HEK293 (cell line): ENCODE data around the gene CACNA1C.

Experiments
- CTCF ChIA-PET: fragments of 350-600 bp; formaldehyde crosslinking; extraction: SDS; loops from one replicate; lab custom pipeline; 2021; ENCODE audit warnings: antibody characterized with exemption; lab: Yijun Ruan, JAX
- POLR2A ChIA-PET: fragments of 300-600 bp; formaldehyde crosslinking; extraction: SDS; loops from one replicate; lab custom pipeline; 2020; ENCODE audit warnings: antibody characterized with exemption, inconsistent platforms; lab: Yijun Ruan, JAX
- H3K27ac ChIP-seq: fragments of 200-500 bp; sonication (Bioruptor generic); 2 replicates; pipeline ENCODE4 v1.5.1; 2014; ENCODE audit warnings: low read depth, low read length, control low read depth, inconsistent platforms; ENCODE audit errors: extremely low read depth
- H3K36me3 ChIP-seq, 2 experiments: fragments of 200-500 bp in 1 of 2; sonication (Bioruptor generic) in 1 of 2; 1 replicate in 1 of 2; 2 replicates in 1 of 2; pipeline ENCODE4 v1.5.1; 2014 to 2017; ENCODE audit warnings: inconsistent platforms in 2 of 2, low read length in 2 of 2; ENCODE audit not compliant: control insufficient read depth in 2 of 2, insufficient read depth in 1 of 2
- H3K4me1 ChIP-seq: fragments of 200-500 bp; sonication (Bioruptor generic); 2 replicates; pipeline ENCODE4 v1.5.1; 2014; ENCODE audit warnings: mild to moderate bottlenecking, low read length, inconsistent platforms; ENCODE audit not compliant: control insufficient read depth, insufficient read depth
- H3K4me3 ChIP-seq: 2 replicates; pipeline ENCODE4 v1.5.1; 2011; ENCODE audit warnings: low read depth, mild to moderate bottlenecking, control low read depth, low read length, moderate library complexity
- H3K9me3 ChIP-seq: fragments of 200-500 bp; sonication (Bioruptor generic); 2 replicates; pipeline ENCODE4 v1.5.1; 2014; ENCODE audit warnings: low read depth, low read length, inconsistent platforms; ENCODE audit not compliant: control insufficient read depth, insufficient read depth
- FEZF1 ChIP-seq: fragments of 450-650 bp; formaldehyde crosslinking; IDR thresholded peaks from 2 replicates; pipeline ENCODE4 v1.5.1; 2016; ENCODE audit warnings: missing biosample characterization, missing genetic modification characterization
- KLF7 ChIP-seq: fragments of 450-650 bp; formaldehyde crosslinking; IDR thresholded peaks from 2 replicates; pipeline ENCODE4 v1.5.1; 2016; ENCODE audit warnings: missing biosample characterization, missing genetic modification characterization, borderline replicate concordance
- MEIS1 ChIP-seq: sonication (generic); formaldehyde crosslinking; IDR thresholded peaks from 2 replicates; pipeline ENCODE4 v1.8.1; 2022; ENCODE audit warnings: missing genetic modification reagents, mild to moderate bottlenecking, borderline replicate concordance
- OSR2 ChIP-seq: fragments of 450-650 bp; formaldehyde crosslinking; IDR thresholded peaks from 2 replicates; pipeline ENCODE4 v1.5.1; 2016; ENCODE audit warnings: missing biosample characterization, missing genetic modification characterization
- TCF7L2 ChIP-seq: IDR thresholded peaks from 2 replicates; pipeline ENCODE4 v1.6.1; 2011; ENCODE audit warnings: low read depth, mild to moderate bottlenecking, inconsistent platforms, low read length, moderate library complexity, borderline replicate concordance
- ZNF155 ChIP-seq: fragments of 450-650 bp; formaldehyde crosslinking; IDR thresholded peaks from 2 replicates; pipeline ENCODE4 v1.5.1; 2016; ENCODE audit warnings: missing biosample characterization, missing genetic modification characterization
- ZNF223 ChIP-seq: fragments of 450-650 bp; formaldehyde crosslinking; IDR thresholded peaks from 2 replicates; pipeline ENCODE4 v1.5.1; 2016; ENCODE audit warnings: missing biosample characterization, missing genetic modification characterization
- ZNF266 ChIP-seq: fragments of 450-650 bp; formaldehyde crosslinking; IDR thresholded peaks from 2 replicates; pipeline ENCODE4 v1.5.1; 2016; ENCODE audit warnings: missing biosample characterization, missing genetic modification characterization, low read depth
- ZNF423 ChIP-seq: fragments of 450-650 bp; formaldehyde crosslinking; IDR thresholded peaks from 2 replicates; pipeline ENCODE4 v1.5.1; 2016; ENCODE audit warnings: missing biosample characterization, missing genetic modification characterization
- ZNF621 ChIP-seq: fragments of 450-650 bp; formaldehyde crosslinking; IDR thresholded peaks from 2 replicates; pipeline ENCODE4 v1.5.1; 2017; ENCODE audit warnings: missing biosample characterization, missing genetic modification characterization
- ZNF626 ChIP-seq: fragments of 450-650 bp; sonication (Bioruptor Pico); formaldehyde crosslinking; IDR thresholded peaks from 2 replicates; pipeline ENCODE4 v1.5.1; 2018; ENCODE audit warnings: missing biosample characterization, missing genetic modification characterization, inconsistent platforms
- ZNF785 ChIP-seq: fragments of 450-650 bp; formaldehyde crosslinking; IDR thresholded peaks from 2 replicates; pipeline ENCODE4 v1.5.1; 2016; ENCODE audit warnings: missing biosample characterization, missing genetic modification characterization
- ZNF837 ChIP-seq: fragments of 450-650 bp; formaldehyde crosslinking; IDR thresholded peaks from 2 replicates; pipeline ENCODE4 v1.5.1; 2016; ENCODE audit warnings: missing biosample characterization, missing genetic modification characterization
- ZNF843 ChIP-seq: fragments of 450-650 bp; formaldehyde crosslinking; IDR thresholded peaks from 2 replicates; pipeline ENCODE4 v1.5.1; 2016; ENCODE audit warnings: missing biosample characterization, missing genetic modification characterization
- TF ChIP-seq, protein P1 (sequence below): fragments of 450-650 bp; formaldehyde crosslinking; conservative IDR thresholded peaks from 2 replicates; pipeline ENCODE4 v1.5.1; 2016; ENCODE audit warnings: low read depth, missing biosample characterization, missing genetic modification characterization
- TF ChIP-seq, protein P2 (sequence below): fragments of 450-650 bp; formaldehyde crosslinking; IDR thresholded peaks from 2 replicates; pipeline ENCODE4 v1.5.1; 2016; ENCODE audit warnings: missing biosample characterization, missing genetic modification characterization, low read depth
- TF ChIP-seq, protein P3 (sequence below): fragments of 450-650 bp; formaldehyde crosslinking; IDR thresholded peaks from 2 replicates; pipeline ENCODE4 v1.5.1; 2016; ENCODE audit warnings: missing biosample characterization, missing genetic modification characterization
- TF ChIP-seq, protein P4 (sequence below): fragments of 450-650 bp; formaldehyde crosslinking; IDR thresholded peaks from 2 replicates; pipeline ENCODE4 v1.5.1; 2016; ENCODE audit warnings: missing biosample characterization, missing genetic modification characterization
- TF ChIP-seq, protein P5 (sequence below): fragments of 450-650 bp; formaldehyde crosslinking; IDR thresholded peaks from 2 replicates; pipeline ENCODE4 v1.5.1; 2017; ENCODE audit warnings: missing biosample characterization, missing genetic modification characterization
- TF ChIP-seq, protein P6 (sequence below): fragments of 450-650 bp; formaldehyde crosslinking; IDR thresholded peaks from 2 replicates; pipeline ENCODE4 v1.5.0; 2017; ENCODE audit warnings: missing biosample characterization, missing genetic modification characterization, borderline replicate concordance

Gene CACNA1C

DNA sequence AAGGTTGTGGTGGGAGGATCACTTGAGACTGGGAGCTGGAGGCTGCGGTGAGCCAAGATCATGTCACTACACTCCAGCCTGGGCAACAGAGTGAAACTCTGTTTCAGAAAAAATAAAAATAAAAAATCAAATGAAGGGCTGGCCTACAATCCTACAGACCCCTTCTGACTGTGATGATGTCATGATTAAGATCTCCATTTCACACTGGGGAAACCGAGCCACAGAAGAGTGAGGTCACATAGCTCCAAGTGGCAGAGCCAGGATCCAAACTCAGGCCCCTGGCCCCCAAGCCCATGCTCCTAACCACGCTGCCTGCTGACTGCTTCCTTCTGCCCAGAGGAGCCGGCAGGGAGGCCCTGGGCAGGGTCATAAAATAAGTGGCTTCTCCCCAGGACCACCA is 483.9 kb downstream of the CACNA1C start (continued):
- TF ChIP-seq, protein P1, sequence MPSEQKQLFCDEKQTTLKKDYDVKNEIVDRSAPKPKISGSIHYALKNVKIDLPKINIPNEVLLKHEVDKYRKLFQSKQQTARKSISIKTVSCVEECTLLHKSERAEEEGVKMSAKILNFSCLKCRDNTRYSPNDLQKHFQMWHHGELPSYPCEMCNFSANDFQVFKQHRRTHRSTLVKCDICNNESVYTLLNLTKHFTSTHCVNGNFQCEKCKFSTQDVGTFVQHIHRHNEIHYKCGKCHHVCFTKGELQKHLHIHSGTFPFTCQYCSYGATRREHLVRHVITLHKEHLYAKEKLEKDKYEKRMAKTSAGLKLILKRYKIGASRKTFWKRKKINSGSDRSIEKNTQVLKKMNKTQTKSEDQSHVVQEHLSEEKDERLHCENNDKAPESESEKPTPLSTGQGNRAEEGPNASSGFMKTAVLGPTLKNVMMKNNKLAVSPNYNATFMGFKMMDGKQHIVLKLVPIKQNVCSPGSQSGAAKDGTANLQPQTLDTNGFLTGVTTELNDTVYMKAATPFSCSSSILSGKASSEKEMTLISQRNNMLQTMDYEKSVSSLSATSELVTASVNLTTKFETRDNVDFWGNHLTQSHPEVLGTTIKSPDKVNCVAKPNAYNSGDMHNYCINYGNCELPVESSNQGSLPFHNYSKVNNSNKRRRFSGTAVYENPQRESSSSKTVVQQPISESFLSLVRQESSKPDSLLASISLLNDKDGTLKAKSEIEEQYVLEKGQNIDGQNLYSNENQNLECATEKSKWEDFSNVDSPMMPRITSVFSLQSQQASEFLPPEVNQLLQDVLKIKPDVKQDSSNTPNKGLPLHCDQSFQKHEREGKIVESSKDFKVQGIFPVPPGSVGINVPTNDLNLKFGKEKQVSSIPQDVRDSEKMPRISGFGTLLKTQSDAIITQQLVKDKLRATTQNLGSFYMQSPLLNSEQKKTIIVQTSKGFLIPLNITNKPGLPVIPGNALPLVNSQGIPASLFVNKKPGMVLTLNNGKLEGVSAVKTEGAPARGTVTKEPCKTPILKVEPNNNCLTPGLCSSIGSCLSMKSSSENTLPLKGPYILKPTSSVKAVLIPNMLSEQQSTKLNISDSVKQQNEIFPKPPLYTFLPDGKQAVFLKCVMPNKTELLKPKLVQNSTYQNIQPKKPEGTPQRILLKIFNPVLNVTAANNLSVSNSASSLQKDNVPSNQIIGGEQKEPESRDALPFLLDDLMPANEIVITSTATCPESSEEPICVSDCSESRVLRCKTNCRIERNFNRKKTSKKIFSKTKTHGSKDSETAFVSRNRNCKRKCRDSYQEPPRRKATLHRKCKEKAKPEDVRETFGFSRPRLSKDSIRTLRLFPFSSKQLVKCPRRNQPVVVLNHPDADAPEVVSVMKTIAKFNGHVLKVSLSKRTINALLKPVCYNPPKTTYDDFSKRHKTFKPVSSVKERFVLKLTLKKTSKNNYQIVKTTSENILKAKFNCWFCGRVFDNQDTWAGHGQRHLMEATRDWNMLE (tag by site-specific recombination), result no peak
- TF ChIP-seq ZNF223 (tag by site-specific recombination) (no peak), ZNF837 (tag by site-specific recombination) (no peak)
- TF ChIP-seq, protein P2, sequence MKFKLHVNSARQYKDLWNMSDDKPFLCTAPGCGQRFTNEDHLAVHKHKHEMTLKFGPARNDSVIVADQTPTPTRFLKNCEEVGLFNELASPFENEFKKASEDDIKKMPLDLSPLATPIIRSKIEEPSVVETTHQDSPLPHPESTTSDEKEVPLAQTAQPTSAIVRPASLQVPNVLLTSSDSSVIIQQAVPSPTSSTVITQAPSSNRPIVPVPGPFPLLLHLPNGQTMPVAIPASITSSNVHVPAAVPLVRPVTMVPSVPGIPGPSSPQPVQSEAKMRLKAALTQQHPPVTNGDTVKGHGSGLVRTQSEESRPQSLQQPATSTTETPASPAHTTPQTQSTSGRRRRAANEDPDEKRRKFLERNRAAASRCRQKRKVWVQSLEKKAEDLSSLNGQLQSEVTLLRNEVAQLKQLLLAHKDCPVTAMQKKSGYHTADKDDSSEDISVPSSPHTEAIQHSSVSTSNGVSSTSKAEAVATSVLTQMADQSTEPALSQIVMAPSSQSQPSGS (tag by site-specific recombination), result peak; percentile 63
- TF ChIP-seq, protein P3, sequence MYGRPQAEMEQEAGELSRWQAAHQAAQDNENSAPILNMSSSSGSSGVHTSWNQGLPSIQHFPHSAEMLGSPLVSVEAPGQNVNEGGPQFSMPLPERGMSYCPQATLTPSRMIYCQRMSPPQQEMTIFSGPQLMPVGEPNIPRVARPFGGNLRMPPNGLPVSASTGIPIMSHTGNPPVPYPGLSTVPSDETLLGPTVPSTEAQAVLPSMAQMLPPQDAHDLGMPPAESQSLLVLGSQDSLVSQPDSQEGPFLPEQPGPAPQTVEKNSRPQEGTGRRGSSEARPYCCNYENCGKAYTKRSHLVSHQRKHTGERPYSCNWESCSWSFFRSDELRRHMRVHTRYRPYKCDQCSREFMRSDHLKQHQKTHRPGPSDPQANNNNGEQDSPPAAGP, result no peak

DNA sequence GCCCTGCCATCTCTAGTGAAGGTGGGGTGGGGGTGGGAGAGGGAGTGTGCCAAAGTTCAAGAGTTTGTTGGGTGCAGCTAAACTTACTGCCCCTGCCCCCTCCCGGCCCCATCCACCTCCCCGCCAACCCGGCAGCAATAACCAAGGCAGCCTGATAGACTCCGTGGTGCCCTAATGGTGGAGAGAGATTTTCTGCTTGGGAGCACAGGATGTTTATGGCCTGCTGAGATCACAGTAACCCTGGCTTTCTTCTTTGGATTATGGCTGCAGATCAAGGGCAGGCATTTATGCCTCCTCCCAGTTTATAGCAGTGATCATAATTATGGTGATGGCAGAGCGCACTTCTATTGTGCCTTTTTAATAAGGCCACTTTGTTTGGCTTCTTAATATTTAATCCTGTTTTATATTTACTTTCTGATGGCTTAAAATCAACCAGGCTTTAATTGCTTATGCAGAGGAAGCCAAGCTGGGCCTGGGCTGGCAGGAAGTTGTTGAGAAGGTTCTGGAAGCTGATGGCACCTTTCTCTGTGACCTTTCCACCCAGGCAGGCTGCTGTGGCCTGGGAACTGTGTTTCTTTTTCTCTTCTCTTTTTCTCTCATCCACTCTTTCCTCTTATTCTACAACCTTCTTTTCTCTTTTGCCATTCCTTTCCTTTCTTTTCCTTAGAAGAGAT is 485.2 kb downstream of the CACNA1C start:
- H3K27ac ChIP-seq, result no peak overlapping the region
- CTCF ChIA-PET, result interaction anchor here (0.7 to 1.3 kb wide), 2 partner anchors 45 to 221 kb away, joined by 3 to 4 read pairs; no protein-coding TSS in a partner anchor
- TF ChIP-seq, protein P4, sequence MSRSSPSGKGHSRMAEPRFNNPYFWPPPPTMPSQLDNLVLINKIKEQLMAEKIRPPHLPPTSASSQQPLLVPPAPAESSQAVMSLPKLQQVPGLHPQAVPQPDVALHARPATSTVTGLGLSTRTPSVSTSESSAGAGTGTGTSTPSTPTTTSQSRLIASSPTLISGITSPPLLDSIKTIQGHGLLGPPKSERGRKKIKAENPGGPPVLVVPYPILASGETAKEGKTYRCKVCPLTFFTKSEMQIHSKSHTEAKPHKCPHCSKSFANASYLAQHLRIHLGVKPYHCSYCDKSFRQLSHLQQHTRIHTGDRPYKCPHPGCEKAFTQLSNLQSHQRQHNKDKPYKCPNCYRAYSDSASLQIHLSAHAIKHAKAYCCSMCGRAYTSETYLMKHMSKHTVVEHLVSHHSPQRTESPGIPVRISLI (tag by site-specific recombination), result no peak
- TF ChIP-seq TCF7L2 (peak; percentile 95), FEZF1 (tag by site-specific recombination) (peak; percentile 90), ZNF621 (no peak), ZNF837 (tag by site-specific recombination) (no peak), MEIS1 (CRISPR knock-in tag) (no peak), ZNF626 (tag by site-specific recombination) (no peak), OSR2 (tag by site-specific recombination) (peak; percentile 44; the same call in 1 of the 2 replicates), ZNF423 (tag by site-specific recombination) (no peak), ZNF266 (tag by site-specific recombination) (no peak), ZNF155 (tag by site-specific recombination) (no peak), ZNF843 (peak; percentile 60; the same call in 1 of the 2 replicates), KLF7 (tag by site-specific recombination) (no peak), ZNF785 (tag by site-specific recombination) (no peak)
- TF ChIP-seq, protein P5, sequence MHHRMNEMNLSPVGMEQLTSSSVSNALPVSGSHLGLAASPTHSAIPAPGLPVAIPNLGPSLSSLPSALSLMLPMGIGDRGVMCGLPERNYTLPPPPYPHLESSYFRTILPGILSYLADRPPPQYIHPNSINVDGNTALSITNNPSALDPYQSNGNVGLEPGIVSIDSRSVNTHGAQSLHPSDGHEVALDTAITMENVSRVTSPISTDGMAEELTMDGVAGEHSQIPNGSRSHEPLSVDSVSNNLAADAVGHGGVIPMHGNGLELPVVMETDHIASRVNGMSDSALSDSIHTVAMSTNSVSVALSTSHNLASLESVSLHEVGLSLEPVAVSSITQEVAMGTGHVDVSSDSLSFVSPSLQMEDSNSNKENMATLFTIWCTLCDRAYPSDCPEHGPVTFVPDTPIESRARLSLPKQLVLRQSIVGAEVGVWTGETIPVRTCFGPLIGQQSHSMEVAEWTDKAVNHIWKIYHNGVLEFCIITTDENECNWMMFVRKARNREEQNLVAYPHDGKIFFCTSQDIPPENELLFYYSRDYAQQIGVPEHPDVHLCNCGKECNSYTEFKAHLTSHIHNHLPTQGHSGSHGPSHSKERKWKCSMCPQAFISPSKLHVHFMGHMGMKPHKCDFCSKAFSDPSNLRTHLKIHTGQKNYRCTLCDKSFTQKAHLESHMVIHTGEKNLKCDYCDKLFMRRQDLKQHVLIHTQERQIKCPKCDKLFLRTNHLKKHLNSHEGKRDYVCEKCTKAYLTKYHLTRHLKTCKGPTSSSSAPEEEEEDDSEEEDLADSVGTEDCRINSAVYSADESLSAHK (tag by site-specific recombination), result peak; percentile 40; the same call in 1 of the 2 replicates
- TF ChIP-seq, protein P6, sequence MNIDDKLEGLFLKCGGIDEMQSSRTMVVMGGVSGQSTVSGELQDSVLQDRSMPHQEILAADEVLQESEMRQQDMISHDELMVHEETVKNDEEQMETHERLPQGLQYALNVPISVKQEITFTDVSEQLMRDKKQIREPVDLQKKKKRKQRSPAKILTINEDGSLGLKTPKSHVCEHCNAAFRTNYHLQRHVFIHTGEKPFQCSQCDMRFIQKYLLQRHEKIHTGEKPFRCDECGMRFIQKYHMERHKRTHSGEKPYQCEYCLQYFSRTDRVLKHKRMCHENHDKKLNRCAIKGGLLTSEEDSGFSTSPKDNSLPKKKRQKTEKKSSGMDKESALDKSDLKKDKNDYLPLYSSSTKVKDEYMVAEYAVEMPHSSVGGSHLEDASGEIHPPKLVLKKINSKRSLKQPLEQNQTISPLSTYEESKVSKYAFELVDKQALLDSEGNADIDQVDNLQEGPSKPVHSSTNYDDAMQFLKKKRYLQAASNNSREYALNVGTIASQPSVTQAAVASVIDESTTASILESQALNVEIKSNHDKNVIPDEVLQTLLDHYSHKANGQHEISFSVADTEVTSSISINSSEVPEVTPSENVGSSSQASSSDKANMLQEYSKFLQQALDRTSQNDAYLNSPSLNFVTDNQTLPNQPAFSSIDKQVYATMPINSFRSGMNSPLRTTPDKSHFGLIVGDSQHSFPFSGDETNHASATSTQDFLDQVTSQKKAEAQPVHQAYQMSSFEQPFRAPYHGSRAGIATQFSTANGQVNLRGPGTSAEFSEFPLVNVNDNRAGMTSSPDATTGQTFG (tag by site-specific recombination), result no peak

More for the DNA sequence above, 485.2 kb downstream of the CACNA1C start:
- Histone ChIP-seq H3K4me3 (no peak overlapping the region), H3K4me1 (peaks cover 2% of the 10 kb centered on the region; the same call in 1 of the 2 replicates), H3K36me3 (no peaks in the 10 kb centered on the region), H3K9me3 (no peaks in the 10 kb centered on the region)
- POLR2A ChIA-PET, result no interaction called here
